NCI-H146 treated with DMSO at 0.1 percent for 48 hours (cell line): ENCODE results near the gene NOS2.

ENCODE experiments used
- DNase-seq: peaks from one replicate; lab custom pipeline; 2025; ENCODE audit not compliant: unreplicated experiment; lab: John Stamatoyannopoulos, UW

NOS2 gene

GRCh38 chr17:27721797-27722196 lies 78.5 kb downstream of the NOS2 start:
- DNase-seq: no peak
